Endothelial cell of umbilical vein (primary cell): ENCODE data around the gene NRROS. TPM values are rescaled to one million over a fixed set of nuclear protein-coding genes. Genes with fewer than 3 reads are reported as not detected.
A peak's percentile ranks its signal among the peaks of the same experiment; 100 is the strongest.

Source experiments
- BruUV-seq: library from RNA; stranded (reverse); fragments of 400-500 nt; replicated peaks from 2 replicates; lab custom pipeline; 2021; lab: Mats Ljungman, UMichigan
- CTCF ChIA-PET: fragments of 300-600, 350-600 bp; sonication (Branson Sonifier 250); formaldehyde crosslinking; loops from one replicate; lab custom pipeline; 2021; ENCODE audit warnings: antibody characterized with exemption, inconsistent platforms; lab: Charles Lee
- POLR2A ChIA-PET: fragments of 300-600, 350-600 bp; sonication (Branson Sonifier 250); formaldehyde crosslinking; loops from one replicate; lab custom pipeline; 2021; ENCODE audit warnings: antibody characterized with exemption, inconsistent platforms; lab: Charles Lee
- DNase-seq: peaks from one replicate; pipeline ENCODE4 v3.0.0-alpha.2; 2011; ENCODE audit warnings: low read depth, low spot score
- FAIRE-seq: peaks from 2 replicates; lab custom pipeline; 2011; peaks lifted over from hg19 to GRCh38; lab: Jason Lieb, UNC
- H2AFZ ChIP-seq: 2 replicates; pipeline ENCODE4 v1.6.0; 2012; ENCODE audit warnings: low read depth, low read length, control low read depth, inconsistent platforms
- H3K27ac ChIP-seq: 2 replicates; pipeline ENCODE4 v1.5.1; 2011; ENCODE audit warnings: low read depth, mild to moderate bottlenecking, control low read depth, low read length, moderate library complexity; ENCODE audit not compliant: insufficient read depth
- H3K27me3 ChIP-seq, 2 experiments: 2 replicates each; pipeline versions ENCODE4 v1.6.0 to v1.6.1; 2011; ENCODE audit warnings: low read length in 2 of 2, mixed read lengths in 1 of 2; ENCODE audit not compliant: control insufficient read depth in 2 of 2, insufficient read depth in 2 of 2
- H3K36me3 ChIP-seq, 2 experiments: 2 replicates in 1 of 2; 3 replicates in 1 of 2; pipeline ENCODE4 v1.5.1; 2011; ENCODE audit warnings: low read length in 2 of 2, mild to moderate bottlenecking in 1 of 2, moderate library complexity in 1 of 2; ENCODE audit not compliant: control insufficient read depth in 2 of 2, insufficient read depth in 2 of 2; ENCODE audit errors: extremely low read depth in 1 of 2
- H3K4me1 ChIP-seq: 3 replicates; pipeline ENCODE4 v1.5.1; 2011; ENCODE audit warnings: mild to moderate bottlenecking, low read length; ENCODE audit not compliant: control insufficient read depth, insufficient read depth; ENCODE audit errors: extremely low read depth
- H3K4me2 ChIP-seq: 2 replicates; pipeline ENCODE4 v1.6.1; 2011; ENCODE audit warnings: low read length, control low read depth, mixed read lengths; ENCODE audit not compliant: insufficient read depth
- H3K4me3 ChIP-seq, 3 experiments: fragments of 200-600 bp in 1 of 3; sonication (generic), shearing (Covaris generic) in 1 of 3; replicated peaks in 1 of 3; 2 replicates each; pipeline ENCODE4 v1.5.1; 2011 to 2016; ENCODE audit warnings: control low read depth in 3 of 3, low read length in 3 of 3, mild to moderate bottlenecking in 2 of 3, inconsistent platforms in 1 of 3, low read depth in 1 of 3, moderate library complexity in 1 of 3; ENCODE audit not compliant: insufficient read depth in 1 of 3
- H3K79me2 ChIP-seq: 2 replicates; pipeline ENCODE4 v1.6.0; 2012; ENCODE audit warnings: low read length, inconsistent platforms; ENCODE audit not compliant: control insufficient read depth, insufficient read depth
- H3K9ac ChIP-seq: replicated peaks from 2 replicates; pipeline ENCODE3; 2011; ENCODE audit warnings: low read length, control low read depth; ENCODE audit not compliant: insufficient read depth; ENCODE audit errors: extremely low read depth
- H3K9me1 ChIP-seq: replicated peaks from 3 replicates; pipeline ENCODE4 v1.6.0; 2011; ENCODE audit warnings: mild to moderate bottlenecking, low read length; ENCODE audit not compliant: control insufficient read depth, insufficient read depth; ENCODE audit errors: extremely low read depth
- H3K9me3 ChIP-seq: replicated peaks from 2 replicates; pipeline ENCODE4 v1.5.1; 2012; ENCODE audit warnings: low read length, inconsistent platforms; ENCODE audit not compliant: control insufficient read depth, insufficient read depth
- H4K20me1 ChIP-seq: replicated peaks from 2 replicates; pipeline ENCODE3; 2011; ENCODE audit warnings: mild to moderate bottlenecking, low read length; ENCODE audit not compliant: control insufficient read depth, insufficient read depth; ENCODE audit errors: extremely low read depth
- CTCF ChIP-seq, 2 donors: IDR thresholded peaks; 1 replicate in 1 of 2; 2 replicates in 1 of 2; pipeline ENCODE4 v1.5.1; 2011; ENCODE audit warnings: low read length in 2 of 2, mild to moderate bottlenecking in 2 of 2, moderate library complexity in 2 of 2, control low read depth in 1 of 2, inconsistent platforms in 1 of 2, low read depth in 1 of 2; ENCODE audit not compliant: insufficient read depth in 1 of 2; ENCODE audit errors: extremely low read depth in 1 of 2
- EZH2 ChIP-seq: IDR thresholded peaks from 2 replicates; pipeline ENCODE4 v1.6.1; 2012; ENCODE audit warnings: borderline replicate concordance, low read depth, mild to moderate bottlenecking, moderate library complexity, low read length, inconsistent platforms; ENCODE audit not compliant: severe bottlenecking
- GATA2 ChIP-seq: IDR thresholded peaks from 2 replicates; pipeline ENCODE4 v1.7.0; 2011; ENCODE audit warnings: low read depth, mild to moderate bottlenecking, moderate library complexity, mixed read lengths, low read length; ENCODE audit not compliant: insufficient read length, insufficient read depth
- JUN ChIP-seq: IDR thresholded peaks from 2 replicates; pipeline ENCODE4 v1.6.1; 2011; ENCODE audit warnings: borderline replicate concordance, low read depth; ENCODE audit not compliant: insufficient read length, insufficient read depth
- POLR2A ChIP-seq: IDR thresholded peaks from 2 replicates; pipeline ENCODE4 v1.6.1; 2012; ENCODE audit warnings: low read depth, mild to moderate bottlenecking, control low read depth, low read length
- dilution Hi-C: fragments of 300-500 bp; cut with MboI; formaldehyde crosslinking; loops from one replicate; pipeline ENCODE4 v1.15.0; 2019; ENCODE audit warnings: low sequenced_read_pairs; ENCODE audit not compliant: extremely low pct_ligation_motif_present
- intact Hi-C: fragments of 100-400 bp; cut with micrococcal nuclease; formaldehyde crosslinking; loops from one replicate; pipeline ENCODE4 v1.10.0; 2022
- polyA plus RNA-seq, 4 experiments: library from polyadenylated mRNA; depleted of rRNA in 3 of 4; stranded (reverse) in 3 of 4; unstranded in 1 of 4; fragments of >200 nt; gene quantifications; 2 replicates each; pipeline versions ENCODE4 v1.2.1 to v1.2.3, GENCODE V29; 2011 to 2012; ENCODE audit warnings: missing spikeins in 1 of 4
- total RNA-seq: library from RNA; stranded (reverse); gene quantifications from 2 replicates; pipeline ENCODE4 v1.2.3, GENCODE V29; 2021

Gene NRROS
- total and polyA plus RNA-seq, 2 donors (not counting 3 experiments of a cell fraction or from before 2014, with no cell fraction given): 8.1 to 15.6 TPM

GRCh38 chr3:196659901-196660351, 20.4 kb downstream of the NRROS start:
- H3K79me2 ChIP-seq: no peaks in the 10 kb centered on the region
- no peak overlapping the region for H3K27ac ChIP-seq
- no peaks in the 10 kb centered on the region for H3K9me1 ChIP-seq
- intact Hi-C loops: no loop called here
- H3K4me3 ChIP-seq: no peak overlapping the region
- no TSS peak for BruUV-seq
- no peak overlapping the region for H3K4me2 ChIP-seq
- H3K4me1 ChIP-seq: no peaks in the 10 kb centered on the region
- no peaks in the 10 kb centered on the region for H3K9me3 ChIP-seq
- no peak overlapping the region for H2AFZ ChIP-seq
- no peaks in the 10 kb centered on the region for H3K36me3 ChIP-seq
- no peaks in the 10 kb centered on the region for H4K20me1 ChIP-seq
- FAIRE-seq (no peak), DNase-seq (no peak)
- no peak overlapping the region for H3K9ac ChIP-seq
- ChIA-PET POLR2A (no interaction called here), CTCF (interaction anchor here (1.5 kb wide), 1 partner anchor 11 kb away, joined by 6 read pairs; no protein-coding TSS in a partner anchor)
- dilution Hi-C loops: no loop called here
- H3K27me3 ChIP-seq: no peaks in the 10 kb centered on the region
- TF ChIP-seq GATA2 (no peak), JUN (no peak), CTCF (IDR thresholded peaks at IDR 0.05; ENCODE audit: extremely low read depth in 1 of 2, insufficient read depth in 1 of 2, low read depth in 1 of 2, low read length in 2 of 2) (no peak)

DNA sequence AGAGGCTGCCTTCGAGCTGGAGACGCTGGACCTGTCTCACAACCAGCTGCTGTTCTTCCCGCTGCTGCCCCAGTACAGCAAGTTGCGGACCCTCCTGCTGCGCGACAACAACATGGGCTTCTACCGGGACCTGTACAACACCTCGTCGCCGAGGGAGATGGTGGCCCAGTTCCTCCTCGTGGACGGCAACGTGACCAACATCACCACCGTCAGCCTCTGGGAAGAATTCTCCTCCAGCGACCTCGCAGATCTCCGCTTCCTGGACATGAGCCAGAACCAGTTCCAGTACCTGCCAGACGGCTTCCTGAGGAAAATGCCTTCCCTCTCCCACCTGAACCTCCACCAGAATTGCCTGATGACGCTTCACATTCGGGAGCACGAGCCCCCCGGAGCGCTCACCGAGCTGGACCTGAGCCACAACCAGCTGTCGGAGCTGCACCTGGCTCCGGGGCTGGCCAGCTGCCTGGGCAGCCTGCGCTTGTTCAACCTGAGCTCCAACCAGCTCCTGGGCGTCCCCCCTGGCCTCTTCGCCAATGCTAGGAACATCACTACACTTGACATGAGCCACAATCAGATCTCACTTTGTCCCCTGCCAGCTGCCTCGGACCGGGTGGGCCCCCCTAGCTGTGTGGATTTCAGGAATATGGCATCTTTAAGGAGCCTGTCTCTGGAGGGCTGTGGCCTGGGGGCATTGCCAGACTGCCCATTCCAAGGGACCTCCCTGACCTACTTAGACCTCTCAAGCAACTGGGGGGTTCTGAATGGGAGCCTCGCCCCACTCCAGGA, 21.1 kb downstream of the NRROS start:
- Histone ChIP-seq H3K27ac (no peak overlapping the region), H3K4me1 (no peaks in the 10 kb centered on the region), H3K36me3 (no peaks in the 10 kb centered on the region), H3K4me2 (no peak overlapping the region), H3K79me2 (no peaks in the 10 kb centered on the region), H3K9ac (no peak overlapping the region), H3K9me3 (no peaks in the 10 kb centered on the region), H3K27me3 (no peaks in the 10 kb centered on the region), H3K4me3 (no peak overlapping the region), H4K20me1 (no peaks in the 10 kb centered on the region), H2AFZ (no peak overlapping the region), H3K9me1 (no peaks in the 10 kb centered on the region)
- intact Hi-C loops (no loop called here), dilution Hi-C loops (no loop called here)
- DNase-seq (no peak), FAIRE-seq (no peak)
- CTCF ChIA-PET: interaction anchor here (1.1 to 1.5 kb wide), 2 partner anchors 10 kb away, joined by 4 to 6 read pairs; no protein-coding TSS in a partner anchor
- POLR2A ChIA-PET: interaction anchor here (0.9 kb wide), 1 partner anchor 10 kb away, joined by 3 read pairs; no protein-coding TSS in a partner anchor
- TF ChIP-seq POLR2A (no peak), EZH2 (no peak)
- TSS peak; percentile 21 for BruUV-seq
